Spleen (tissue), 7 donors: ENCODE data around the gene MAGEB4.

Source experiments
- CTCF ChIP-seq, 11 experiments: fragments of 200-600 bp in 7 of 11; fragments of 450-650 bp in 4 of 11; sonication (generic) in 4 of 11; IDR thresholded peaks in 8 of 11; conservative IDR thresholded peaks in 3 of 11; 1 replicate in 7 of 11; 2 replicates in 4 of 11; pipeline versions ENCODE4 v1.4.0 to v1.8.0; 2016 to 2021; ENCODE audit warnings: antibody characterized with exemption in 11 of 11, inconsistent platforms in 4 of 11, mild to moderate bottlenecking in 1 of 11
- POLR2A ChIP-seq, 3 donors: fragments of 450-650 bp; IDR thresholded peaks; one replicate each; pipeline ENCODE4 v1.5.1; 2017; ENCODE audit warnings: antibody characterized with exemption in 3 of 3, mild to moderate bottlenecking in 1 of 3
- donor health status: DM: no; HTN: no; CAD: no; lungs with moderate emphysema.
- donor health status: DM: no; HTN: no; CAD: no.
- donor health status: DM: no; HTN: no; CAD: no.

DNA sequence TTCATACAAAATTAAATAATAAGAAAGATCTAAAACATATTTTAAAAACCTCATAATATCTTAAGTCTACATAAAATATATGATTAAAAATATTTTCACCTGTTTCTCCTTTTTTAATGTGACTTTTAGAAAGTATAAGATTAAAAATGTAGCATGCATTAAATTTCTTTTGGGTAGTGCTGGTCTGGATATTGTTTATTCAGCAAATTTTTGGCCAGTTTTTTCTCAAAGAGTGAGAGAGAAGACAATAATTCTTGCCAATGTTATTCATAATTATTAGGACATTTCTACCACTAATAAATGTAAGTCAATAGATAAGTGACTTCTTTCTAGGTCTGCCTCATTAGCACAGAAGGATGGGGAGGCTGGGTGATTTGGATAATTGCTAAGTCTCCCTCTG, 19.2 kb downstream of the MAGEB4 start:
- TF ChIP-seq CTCF (IDR thresholded peaks at IDR 0.05 in 8 of 11, conservative IDR thresholded peaks at IDR 0.05 in 3 of 11), result no peak
- TF ChIP-seq POLR2A (IDR thresholded peaks at IDR 0.05), result no peak
